ENCODE results near the gene TAAR8.

The TAAR8 gene

DNA sequence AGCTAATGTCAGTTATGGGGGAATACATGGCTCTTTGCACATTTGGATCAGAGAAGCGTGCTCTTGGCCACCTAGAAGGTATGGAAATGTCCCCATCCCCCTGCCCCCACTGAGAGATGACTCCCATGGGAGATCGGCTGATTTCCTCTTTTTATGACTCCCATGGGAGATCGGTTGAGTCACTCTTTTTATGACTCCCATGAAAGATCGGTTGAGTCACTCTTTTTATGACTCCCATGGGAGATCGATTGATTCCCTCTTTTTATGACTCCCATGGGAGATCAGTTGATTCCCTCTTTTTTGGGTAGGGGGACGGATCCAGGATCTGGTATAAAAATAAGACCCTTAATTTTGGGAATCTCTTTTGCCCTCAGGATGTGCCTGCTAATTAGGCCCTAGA lies 24.7 kb upstream of the TAAR8 start (continued):
- TF ChIP-seq, protein P1, sequence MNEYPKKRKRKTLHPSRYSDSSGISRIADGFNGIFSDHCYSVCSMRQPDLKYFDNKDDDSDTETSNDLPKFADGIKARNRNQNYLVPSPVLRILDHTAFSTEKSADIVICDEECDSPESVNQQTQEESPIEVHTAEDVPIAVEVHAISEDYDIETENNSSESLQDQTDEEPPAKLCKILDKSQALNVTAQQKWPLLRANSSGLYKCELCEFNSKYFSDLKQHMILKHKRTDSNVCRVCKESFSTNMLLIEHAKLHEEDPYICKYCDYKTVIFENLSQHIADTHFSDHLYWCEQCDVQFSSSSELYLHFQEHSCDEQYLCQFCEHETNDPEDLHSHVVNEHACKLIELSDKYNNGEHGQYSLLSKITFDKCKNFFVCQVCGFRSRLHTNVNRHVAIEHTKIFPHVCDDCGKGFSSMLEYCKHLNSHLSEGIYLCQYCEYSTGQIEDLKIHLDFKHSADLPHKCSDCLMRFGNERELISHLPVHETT (tag by site-specific recombination; IDR thresholded peaks at IDR 0.05), result peak; percentile 99
- TF ChIP-seq, protein P2, sequence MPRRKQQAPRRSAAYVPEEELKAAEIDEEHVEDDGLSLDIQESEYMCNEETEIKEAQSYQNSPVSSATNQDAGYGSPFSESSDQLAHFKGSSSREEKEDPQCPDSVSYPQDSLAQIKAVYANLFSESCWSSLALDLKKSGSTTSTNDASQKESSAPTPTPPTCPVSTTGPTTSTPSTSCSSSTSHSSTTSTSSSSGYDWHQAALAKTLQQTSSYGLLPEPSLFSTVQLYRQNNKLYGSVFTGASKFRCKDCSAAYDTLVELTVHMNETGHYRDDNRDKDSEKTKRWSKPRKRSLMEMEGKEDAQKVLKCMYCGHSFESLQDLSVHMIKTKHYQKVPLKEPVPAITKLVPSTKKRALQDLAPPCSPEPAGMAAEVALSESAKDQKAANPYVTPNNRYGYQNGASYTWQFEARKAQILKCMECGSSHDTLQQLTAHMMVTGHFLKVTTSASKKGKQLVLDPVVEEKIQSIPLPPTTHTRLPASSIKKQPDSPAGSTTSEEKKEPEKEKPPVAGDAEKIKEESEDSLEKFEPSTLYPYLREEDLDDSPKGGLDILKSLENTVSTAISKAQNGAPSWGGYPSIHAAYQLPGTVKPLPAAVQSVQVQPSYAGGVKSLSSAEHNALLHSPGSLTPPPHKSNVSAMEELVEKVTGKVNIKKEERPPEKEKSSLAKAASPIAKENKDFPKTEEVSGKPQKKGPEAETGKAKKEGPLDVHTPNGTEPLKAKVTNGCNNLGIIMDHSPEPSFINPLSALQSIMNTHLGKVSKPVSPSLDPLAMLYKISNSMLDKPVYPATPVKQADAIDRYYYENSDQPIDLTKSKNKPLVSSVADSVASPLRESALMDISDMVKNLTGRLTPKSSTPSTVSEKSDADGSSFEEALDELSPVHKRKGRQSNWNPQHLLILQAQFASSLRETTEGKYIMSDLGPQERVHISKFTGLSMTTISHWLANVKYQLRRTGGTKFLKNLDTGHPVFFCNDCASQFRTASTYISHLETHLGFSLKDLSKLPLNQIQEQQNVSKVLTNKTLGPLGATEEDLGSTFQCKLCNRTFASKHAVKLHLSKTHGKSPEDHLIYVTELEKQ (tag by site-specific recombination; IDR thresholded peaks at IDR 0.05; ENCODE audit: borderline replicate concordance), result peak; percentile 96
- TF ChIP-seq, protein P3, sequence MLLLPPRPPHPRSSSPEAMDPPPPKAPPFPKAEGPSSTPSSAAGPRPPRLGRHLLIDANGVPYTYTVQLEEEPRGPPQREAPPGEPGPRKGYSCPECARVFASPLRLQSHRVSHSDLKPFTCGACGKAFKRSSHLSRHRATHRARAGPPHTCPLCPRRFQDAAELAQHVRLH (tag by site-specific recombination; IDR thresholded peaks at IDR 0.05), result 0 out of 2 replicates have a peak, but pooled peaks have one; percentile 24
- TF ChIP-seq GLIS2 (tag by site-specific recombination; IDR thresholded peaks at IDR 0.05), result peak; percentile 61
- TF ChIP-seq, protein P4, sequence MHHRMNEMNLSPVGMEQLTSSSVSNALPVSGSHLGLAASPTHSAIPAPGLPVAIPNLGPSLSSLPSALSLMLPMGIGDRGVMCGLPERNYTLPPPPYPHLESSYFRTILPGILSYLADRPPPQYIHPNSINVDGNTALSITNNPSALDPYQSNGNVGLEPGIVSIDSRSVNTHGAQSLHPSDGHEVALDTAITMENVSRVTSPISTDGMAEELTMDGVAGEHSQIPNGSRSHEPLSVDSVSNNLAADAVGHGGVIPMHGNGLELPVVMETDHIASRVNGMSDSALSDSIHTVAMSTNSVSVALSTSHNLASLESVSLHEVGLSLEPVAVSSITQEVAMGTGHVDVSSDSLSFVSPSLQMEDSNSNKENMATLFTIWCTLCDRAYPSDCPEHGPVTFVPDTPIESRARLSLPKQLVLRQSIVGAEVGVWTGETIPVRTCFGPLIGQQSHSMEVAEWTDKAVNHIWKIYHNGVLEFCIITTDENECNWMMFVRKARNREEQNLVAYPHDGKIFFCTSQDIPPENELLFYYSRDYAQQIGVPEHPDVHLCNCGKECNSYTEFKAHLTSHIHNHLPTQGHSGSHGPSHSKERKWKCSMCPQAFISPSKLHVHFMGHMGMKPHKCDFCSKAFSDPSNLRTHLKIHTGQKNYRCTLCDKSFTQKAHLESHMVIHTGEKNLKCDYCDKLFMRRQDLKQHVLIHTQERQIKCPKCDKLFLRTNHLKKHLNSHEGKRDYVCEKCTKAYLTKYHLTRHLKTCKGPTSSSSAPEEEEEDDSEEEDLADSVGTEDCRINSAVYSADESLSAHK (tag by site-specific recombination; IDR thresholded peaks at IDR 0.05), result peak; percentile 56; the same call in 1 of the 2 replicates
- TF ChIP-seq, protein P5, sequence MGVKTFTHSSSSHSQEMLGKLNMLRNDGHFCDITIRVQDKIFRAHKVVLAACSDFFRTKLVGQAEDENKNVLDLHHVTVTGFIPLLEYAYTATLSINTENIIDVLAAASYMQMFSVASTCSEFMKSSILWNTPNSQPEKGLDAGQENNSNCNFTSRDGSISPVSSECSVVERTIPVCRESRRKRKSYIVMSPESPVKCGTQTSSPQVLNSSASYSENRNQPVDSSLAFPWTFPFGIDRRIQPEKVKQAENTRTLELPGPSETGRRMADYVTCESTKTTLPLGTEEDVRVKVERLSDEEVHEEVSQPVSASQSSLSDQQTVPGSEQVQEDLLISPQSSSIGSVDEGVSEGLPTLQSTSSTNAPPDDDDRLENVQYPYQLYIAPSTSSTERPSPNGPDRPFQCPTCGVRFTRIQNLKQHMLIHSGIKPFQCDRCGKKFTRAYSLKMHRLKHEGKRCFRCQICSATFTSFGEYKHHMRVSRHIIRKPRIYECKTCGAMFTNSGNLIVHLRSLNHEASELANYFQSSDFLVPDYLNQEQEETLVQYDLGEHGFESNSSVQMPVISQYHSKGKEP (tag by site-specific recombination; IDR thresholded peaks at IDR 0.05), result no peak
- TF ChIP-seq ZNF239 (tag by site-specific recombination; IDR thresholded peaks at IDR 0.05), result no peak
- TF ChIP-seq ZNF623 (tag by site-specific recombination; IDR thresholded peaks at IDR 0.05), result 0 out of 2 replicates have a peak, but pooled peaks have one; percentile 12
- TF ChIP-seq, protein P6, sequence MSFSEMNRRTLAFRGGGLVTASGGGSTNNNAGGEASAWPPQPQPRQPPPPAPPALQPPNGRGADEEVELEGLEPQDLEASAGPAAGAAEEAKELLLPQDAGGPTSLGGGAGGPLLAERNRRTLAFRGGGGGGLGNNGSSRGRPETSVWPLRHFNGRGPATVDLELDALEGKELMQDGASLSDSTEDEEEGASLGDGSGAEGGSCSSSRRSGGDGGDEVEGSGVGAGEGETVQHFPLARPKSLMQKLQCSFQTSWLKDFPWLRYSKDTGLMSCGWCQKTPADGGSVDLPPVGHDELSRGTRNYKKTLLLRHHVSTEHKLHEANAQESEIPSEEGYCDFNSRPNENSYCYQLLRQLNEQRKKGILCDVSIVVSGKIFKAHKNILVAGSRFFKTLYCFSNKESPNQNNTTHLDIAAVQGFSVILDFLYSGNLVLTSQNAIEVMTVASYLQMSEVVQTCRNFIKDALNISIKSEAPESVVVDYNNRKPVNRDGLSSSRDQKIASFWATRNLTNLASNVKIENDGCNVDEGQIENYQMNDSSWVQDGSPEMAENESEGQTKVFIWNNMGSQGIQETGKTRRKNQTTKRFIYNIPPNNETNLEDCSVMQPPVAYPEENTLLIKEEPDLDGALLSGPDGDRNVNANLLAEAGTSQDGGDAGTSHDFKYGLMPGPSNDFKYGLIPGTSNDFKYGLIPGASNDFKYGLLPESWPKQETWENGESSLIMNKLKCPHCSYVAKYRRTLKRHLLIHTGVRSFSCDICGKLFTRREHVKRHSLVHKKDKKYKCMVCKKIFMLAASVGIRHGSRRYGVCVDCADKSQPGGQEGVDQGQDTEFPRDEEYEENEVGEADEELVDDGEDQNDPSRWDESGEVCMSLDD (tag by site-specific recombination; IDR thresholded peaks at IDR 0.05), result 0 out of 2 replicates have a peak, but pooled peaks have one; percentile 19
- TF ChIP-seq ZNF423 (tag by site-specific recombination; IDR thresholded peaks at IDR 0.05), result peak; percentile 68
- peak; percentile 6 for TF ChIP-seq ZNF529 (tag by site-specific recombination; IDR thresholded peaks at IDR 0.05; ENCODE audit: insufficient replicate concordance)
- peak; percentile 96 for TF ChIP-seq ZEB2 (tag by site-specific recombination; IDR thresholded peaks at IDR 0.05)
- TF ChIP-seq, protein P7, sequence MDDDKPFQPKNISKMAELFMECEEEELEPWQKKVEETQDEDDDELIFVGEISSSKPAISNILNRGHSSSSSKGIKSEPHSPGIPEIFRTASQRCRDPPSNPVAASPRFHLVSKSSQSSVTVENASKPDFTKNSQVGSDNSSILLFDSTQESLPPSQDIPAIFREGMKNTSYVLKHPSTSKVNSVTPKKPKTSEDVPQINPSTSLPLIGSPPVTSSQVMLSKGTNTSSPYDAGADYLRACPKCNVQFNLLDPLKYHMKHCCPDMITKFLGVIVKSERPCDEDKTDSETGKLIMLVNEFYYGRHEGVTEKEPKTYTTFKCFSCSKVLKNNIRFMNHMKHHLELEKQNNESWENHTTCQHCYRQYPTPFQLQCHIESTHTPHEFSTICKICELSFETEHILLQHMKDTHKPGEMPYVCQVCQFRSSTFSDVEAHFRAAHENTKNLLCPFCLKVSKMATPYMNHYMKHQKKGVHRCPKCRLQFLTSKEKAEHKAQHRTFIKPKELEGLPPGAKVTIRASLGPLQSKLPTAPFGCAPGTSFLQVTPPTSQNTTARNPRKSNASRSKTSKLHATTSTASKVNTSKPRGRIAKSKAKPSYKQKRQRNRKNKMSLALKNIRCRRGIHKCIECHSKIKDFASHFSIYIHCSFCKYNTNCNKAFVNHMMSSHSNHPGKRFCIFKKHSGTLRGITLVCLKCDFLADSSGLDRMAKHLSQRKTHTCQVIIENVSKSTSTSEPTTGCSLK (tag by site-specific recombination; IDR thresholded peaks at IDR 0.05), result no peak
- TF ChIP-seq, protein P8, sequence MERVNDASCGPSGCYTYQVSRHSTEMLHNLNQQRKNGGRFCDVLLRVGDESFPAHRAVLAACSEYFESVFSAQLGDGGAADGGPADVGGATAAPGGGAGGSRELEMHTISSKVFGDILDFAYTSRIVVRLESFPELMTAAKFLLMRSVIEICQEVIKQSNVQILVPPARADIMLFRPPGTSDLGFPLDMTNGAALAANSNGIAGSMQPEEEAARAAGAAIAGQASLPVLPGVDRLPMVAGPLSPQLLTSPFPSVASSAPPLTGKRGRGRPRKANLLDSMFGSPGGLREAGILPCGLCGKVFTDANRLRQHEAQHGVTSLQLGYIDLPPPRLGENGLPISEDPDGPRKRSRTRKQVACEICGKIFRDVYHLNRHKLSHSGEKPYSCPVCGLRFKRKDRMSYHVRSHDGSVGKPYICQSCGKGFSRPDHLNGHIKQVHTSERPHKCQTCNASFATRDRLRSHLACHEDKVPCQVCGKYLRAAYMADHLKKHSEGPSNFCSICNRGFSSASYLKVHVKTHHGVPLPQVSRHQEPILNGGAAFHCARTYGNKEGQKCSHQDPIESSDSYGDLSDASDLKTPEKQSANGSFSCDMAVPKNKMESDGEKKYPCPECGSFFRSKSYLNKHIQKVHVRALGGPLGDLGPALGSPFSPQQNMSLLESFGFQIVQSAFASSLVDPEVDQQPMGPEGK (tag by site-specific recombination; IDR thresholded peaks at IDR 0.05), result peak; percentile 64
- no peak for TF ChIP-seq ZNF707 (tag by site-specific recombination; IDR thresholded peaks at IDR 0.05)
- TF ChIP-seq SP7 (tag by site-specific recombination; IDR thresholded peaks at IDR 0.05), result peak; percentile 76
- TF ChIP-seq ZNF843 (tag by site-specific recombination; IDR thresholded peaks at IDR 0.05), result peak; percentile 92
- TF ChIP-seq ZNF184 (tag by site-specific recombination; IDR thresholded peaks at IDR 0.05), result peak; percentile 65; the same call in 1 of the 2 replicates
- TF ChIP-seq SCRT2 (tag by site-specific recombination; IDR thresholded peaks at IDR 0.05), result no peak
- TF ChIP-seq, protein P9, sequence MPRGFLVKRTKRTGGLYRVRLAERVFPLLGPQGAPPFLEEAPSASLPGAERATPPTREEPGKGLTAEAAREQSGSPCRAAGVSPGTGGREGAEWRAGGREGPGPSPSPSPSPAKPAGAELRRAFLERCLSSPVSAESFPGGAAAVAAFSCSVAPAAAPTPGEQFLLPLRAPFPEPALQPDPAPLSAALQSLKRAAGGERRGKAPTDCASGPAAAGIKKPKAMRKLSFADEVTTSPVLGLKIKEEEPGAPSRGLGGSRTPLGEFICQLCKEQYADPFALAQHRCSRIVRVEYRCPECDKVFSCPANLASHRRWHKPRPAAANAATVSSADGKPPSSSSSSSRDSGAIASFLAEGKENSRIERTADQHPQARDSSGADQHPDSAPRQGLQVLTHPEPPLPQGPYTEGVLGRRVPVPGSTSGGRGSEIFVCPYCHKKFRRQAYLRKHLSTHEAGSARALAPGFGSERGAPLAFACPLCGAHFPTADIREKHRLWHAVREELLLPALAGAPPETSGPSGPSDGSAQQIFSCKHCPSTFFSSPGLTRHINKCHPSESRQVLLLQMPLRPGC (tag by site-specific recombination; IDR thresholded peaks at IDR 0.05), result peak; percentile 92

Measured in HEK293 (cell line).